C4-2B (cell line): Measurements from ENCODE around the gene IGBP1.

Experiments
- CTCF ChIP-seq: fragments of 450-650 bp; conservative IDR thresholded peaks from 2 replicates; pipeline ENCODE4 v1.5.1; 2017; ENCODE audit warnings: mild to moderate bottlenecking
- ZFX ChIP-seq: fragments of 450-650 bp; IDR thresholded peaks from 2 replicates; pipeline ENCODE4 v1.6.1; 2017

- TF ChIP-seq CTCF, result no peak
- TF ChIP-seq ZFX, result no peak
These were observed 75.2 kb downstream of the IGBP1 start for GRCh38 chrX:70208479-70208878.
